GM19193 (cell line): ENCODE results near the gene EPC1.

Source experiments
- POLR2A ChIP-seq: IDR thresholded peaks from 4 replicates; pipeline ENCODE4 v1.6.1; 2011; ENCODE audit not compliant: insufficient read depth, insufficient read length; ENCODE audit errors: extremely low read depth

Gene EPC1, protein sequence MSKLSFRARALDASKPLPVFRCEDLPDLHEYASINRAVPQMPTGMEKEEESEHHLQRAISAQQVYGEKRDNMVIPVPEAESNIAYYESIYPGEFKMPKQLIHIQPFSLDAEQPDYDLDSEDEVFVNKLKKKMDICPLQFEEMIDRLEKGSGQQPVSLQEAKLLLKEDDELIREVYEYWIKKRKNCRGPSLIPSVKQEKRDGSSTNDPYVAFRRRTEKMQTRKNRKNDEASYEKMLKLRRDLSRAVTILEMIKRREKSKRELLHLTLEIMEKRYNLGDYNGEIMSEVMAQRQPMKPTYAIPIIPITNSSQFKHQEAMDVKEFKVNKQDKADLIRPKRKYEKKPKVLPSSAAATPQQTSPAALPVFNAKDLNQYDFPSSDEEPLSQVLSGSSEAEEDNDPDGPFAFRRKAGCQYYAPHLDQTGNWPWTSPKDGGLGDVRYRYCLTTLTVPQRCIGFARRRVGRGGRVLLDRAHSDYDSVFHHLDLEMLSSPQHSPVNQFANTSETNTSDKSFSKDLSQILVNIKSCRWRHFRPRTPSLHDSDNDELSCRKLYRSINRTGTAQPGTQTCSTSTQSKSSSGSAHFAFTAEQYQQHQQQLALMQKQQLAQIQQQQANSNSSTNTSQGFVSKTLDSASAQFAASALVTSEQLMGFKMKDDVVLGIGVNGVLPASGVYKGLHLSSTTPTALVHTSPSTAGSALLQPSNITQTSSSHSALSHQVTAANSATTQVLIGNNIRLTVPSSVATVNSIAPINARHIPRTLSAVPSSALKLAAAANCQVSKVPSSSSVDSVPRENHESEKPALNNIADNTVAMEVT

DNA sequence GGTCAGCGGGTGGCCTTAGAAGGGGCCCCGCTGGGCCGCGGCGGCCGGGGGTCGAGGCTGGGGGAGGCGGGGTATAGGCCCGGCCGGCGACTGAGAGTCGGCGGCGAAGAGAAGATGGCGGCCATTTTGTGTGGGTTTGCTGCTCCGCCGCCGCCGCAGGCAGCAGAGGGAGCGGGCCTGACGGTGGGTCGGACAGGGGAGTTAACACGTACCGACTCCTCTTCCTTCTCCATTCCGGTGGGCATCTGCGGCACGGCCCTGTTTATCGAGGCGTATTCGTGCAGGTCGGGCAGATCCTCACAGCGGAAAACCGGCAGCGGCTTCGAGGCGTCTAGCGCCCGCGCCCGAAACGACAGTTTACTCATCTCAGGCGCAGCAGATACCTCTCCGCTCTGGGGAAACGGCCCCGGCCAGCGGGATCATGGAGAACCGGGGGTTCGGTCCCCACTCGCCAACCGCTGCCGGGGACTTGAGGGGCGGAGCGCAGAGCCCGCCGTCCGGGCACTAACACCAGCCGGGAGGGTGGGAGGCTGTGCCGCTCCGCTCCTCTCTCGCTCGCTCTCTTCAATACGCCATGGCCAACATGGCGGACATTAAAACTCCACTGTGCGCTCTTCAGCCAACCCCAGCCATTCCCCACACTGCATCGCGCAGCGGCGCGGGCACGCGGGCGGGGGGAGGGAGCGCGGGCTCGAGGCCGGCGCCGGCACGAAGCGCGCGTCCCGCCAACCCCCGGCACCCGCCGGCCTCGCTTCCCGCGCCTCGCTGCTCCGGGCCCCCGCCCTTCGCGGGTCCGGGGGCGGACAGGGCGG is at the start of gene EPC1:
EPC1 (minus strand) TSS at position 608 of the 812 bp plus-strand sequence; CDS start at position 365, 243 bp downstream.
- TF ChIP-seq POLR2A, result peak; percentile 98

DNA sequence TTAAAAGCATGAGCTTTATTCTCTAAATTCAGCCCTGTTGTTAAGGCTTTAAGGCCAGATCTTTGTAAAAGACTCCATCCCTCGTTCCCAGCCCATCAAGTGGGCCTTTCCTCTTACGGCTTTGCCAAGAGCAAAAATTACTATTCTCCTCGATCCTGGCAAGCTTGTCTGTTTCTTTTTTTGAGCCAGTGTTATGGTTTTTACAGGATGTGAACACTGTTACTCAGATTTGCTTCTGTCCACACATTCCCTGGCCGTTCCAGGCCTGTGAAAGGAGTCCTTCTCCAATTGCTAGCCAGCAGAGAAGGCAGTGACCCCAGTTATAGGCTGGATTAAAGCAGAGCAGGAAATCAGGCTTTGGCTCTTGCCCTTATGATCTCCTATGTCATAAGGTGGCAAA is 47.0 kb upstream of the EPC1 start:
- TF ChIP-seq POLR2A, result no peak

DNA sequence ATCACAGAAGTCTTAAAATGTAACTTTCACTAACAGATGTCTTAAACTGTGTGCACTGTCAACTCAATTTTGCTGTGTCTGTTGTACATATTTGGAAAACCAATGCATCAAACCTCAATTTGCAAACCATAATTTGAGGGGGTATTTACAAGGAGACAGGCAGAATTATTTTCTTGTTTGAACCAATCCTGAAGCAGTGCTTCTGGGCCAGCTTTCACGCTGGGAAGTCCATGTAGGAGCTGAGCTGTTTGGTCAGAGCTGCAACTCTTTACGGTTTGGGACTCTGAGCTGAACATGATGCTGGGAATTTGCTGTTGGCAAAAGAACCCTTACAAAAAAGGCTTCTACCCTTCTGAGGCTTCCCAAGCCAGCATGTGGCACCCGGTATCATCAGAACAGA is 43.2 kb upstream of the EPC1 start:
- TF ChIP-seq POLR2A, result no peak

DNA sequence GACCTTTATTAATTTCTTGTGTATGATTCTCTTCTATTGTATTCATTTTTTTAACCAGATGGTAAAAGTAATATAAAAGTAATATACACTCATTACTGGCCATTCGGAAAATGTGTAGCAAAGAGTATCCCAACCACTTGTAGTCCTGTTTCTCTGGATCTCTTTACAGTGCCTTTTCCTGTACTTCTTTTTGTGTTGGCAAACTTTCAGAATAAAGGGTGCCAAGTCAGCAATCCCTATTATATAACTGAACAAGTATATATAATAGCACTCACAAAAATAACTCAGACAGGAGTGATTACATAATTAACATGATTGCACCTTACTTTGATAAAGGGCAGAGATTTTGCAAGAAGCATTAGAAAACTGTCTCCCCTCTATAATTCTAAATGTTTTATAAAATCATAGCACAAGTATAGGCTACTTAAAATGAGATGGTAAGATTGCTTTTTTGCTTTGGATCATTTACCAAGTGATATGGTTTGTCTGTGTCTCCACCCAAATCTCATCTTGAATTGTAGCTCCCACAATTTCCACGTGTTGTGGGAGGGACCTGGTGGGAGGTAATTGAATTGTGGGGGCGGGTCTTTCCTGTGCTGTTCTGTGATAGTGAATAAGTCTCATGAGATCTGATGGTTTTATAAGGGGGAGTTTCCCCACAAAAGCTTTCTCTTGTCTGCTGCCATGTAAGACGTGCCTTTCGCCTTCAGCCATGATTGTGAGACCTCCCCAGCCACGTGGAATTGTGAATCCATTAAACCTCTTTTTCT is 41.5 kb upstream of the EPC1 start:
- TF ChIP-seq POLR2A, result no peak

DNA sequence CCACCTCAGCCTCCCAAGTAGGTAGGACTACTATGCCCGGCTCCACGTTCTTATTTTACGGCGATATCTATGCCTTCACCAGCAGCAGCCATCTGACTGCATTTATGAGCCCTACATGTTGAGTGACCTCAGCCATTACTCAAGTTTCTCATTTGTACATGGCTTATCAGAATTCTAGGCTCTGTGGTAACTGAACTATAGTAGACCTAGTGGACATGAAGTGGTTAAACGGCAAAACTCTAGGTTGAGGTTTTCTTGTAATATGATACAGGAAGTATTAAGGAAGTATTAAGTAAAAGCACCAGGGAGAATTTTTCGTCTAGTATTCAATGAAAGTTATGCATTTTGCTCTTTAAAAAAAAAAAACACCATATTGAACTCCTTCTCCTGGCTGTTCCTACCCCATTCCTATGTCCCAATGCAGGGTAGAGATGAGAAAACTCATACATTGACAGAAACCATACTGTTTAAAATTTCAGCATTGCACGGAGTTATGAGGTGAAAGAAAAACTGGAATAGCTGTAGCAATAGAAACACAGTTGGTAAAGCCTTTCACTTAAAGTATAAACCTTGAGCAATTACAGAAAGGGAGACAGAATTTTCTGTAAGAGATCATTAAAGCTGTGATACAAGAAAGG is 39.8 kb upstream of the EPC1 start:
- TF ChIP-seq POLR2A, result no peak

DNA sequence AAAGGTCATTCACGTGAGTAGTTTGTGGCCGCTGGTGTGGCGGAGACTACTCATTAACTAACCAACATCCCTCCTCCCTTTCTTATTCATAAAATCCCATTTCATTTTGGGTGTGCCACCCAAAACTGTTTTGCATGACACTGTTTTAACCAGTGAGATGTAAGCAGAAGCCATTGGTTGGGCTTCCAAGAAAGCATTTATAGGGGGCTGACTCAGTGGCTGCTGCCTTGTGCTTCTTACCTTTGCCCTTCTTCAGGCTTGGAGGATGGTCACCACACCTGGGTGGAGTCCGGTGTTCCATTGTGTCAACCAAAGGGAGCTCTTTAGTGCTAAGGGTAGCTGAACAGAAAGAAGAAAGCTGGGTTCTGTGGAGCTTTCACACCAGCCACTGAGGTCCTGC is 37.2 kb upstream of the EPC1 start:
- TF ChIP-seq POLR2A, result no peak

DNA sequence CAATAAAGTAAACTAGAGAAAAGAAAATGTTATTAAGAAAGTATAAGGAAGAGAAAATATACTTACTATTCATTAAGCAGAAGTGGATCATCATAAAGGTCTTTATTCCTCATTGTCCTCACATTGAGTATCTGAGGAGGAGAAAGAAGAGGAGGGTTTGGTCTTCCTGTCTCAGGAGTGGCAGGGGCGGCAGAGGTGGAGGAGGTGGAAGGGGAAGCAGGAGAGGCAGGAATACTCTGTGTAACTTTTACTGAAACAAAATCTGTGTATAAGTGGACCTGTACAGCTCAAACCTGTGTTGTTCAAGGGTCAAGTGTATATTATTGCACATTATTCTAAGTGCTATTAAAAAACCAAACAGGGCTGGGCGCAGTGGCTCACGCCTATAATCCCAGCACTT is 34.2 kb upstream of the EPC1 start:
- TF ChIP-seq POLR2A, result no peak

DNA sequence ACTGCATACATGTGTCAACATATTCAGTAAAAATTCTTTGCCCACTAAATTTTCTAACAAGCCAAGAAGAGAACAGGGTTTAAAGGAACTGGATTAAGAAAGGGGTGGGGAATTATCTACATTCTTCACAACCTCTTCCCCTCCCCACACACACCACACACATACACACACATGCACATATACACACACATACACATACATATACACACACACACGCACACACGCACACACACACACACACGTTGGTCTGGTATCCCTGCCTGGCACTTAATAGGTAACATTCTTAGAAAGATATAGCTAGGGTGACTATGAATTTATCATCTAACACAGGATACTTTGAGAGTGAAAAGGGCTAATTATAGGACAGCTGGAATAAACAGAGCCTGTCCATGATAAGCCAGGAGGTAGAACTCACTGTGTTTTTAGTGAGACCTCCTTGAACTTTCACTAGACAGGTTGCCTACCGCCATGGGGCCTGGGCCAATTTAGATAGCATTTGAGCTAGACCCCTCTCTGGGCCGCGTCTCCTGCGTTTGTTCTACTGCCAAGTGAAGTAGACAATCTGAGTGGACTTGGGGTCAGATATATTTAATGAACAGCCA is 33.1 kb upstream of the EPC1 start:
- TF ChIP-seq POLR2A, result no peak

DNA sequence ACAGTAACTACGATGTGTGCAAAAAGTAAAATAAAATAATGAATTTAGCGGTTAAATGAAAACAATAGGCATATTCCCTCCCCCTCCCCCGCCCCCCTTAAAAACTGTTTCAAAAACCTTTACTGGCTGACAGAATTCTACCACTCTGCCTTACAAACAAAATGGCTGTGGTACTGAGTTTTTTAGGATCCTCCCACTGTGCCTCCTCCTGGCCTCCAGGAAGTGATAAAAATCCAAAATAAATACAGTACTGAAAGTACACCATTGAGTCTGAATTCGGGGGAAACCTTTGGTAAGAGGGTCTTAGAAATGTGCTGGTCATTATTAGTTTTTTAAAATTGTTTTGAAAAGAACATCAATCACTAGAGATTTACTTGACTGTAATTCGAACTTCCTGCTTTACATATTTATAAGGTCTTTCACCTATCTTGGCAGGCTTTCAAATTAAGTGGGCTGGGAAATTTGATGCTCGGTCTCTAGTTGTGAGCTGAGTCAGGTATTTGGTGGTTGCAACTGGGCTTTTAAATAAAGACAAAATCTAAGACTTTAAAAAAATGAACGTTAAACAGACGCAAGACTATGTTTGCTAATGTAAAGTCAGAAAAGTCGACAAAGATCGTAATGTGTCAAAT is 32.5 kb upstream of the EPC1 start:
- no peak for TF ChIP-seq POLR2A

DNA sequence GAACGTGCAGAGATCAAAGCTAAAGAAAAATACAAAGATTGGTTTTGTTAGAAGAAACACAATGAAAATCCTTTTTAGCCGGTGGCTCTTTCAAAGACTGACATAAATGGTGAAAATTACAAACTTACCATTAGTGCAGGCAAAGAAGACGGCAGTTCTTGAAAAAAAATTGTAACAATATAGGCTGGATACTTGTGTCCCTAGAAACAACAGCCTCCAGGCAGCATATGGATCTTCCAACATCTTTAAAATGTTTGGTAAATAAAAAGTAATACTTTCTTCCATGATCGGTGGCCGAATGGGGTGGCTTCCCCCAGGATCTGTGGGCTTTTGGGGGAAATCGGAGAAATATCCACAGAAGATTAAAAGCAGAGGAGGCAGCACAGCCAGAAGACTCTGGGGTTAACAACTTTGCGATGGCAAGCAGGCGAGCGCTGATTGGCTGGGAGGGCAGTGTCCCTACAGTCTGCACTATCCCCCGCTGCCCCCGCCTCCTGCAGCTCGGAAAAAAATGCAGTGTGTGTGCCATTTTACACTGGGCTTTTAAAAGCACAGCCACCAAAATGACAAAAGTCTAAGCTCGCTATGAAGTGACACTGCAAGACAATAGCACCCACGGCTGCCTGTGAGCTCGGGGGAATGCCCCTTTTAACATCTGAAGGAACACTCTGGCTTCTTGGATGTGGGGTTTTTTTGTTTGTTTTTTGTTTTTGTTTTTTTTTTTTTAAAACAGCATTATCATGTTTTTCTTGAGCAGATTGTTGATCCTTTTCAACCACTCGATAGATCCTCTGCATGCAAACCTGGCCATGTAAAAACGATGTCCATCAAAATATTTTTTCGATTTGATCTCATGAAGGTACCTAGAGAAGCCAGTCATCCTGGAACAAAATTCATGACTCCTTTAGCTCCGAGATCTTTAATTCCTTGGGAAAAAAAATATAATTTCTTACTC is 31.7 kb upstream of the EPC1 start:
- TF ChIP-seq POLR2A, result no peak

DNA sequence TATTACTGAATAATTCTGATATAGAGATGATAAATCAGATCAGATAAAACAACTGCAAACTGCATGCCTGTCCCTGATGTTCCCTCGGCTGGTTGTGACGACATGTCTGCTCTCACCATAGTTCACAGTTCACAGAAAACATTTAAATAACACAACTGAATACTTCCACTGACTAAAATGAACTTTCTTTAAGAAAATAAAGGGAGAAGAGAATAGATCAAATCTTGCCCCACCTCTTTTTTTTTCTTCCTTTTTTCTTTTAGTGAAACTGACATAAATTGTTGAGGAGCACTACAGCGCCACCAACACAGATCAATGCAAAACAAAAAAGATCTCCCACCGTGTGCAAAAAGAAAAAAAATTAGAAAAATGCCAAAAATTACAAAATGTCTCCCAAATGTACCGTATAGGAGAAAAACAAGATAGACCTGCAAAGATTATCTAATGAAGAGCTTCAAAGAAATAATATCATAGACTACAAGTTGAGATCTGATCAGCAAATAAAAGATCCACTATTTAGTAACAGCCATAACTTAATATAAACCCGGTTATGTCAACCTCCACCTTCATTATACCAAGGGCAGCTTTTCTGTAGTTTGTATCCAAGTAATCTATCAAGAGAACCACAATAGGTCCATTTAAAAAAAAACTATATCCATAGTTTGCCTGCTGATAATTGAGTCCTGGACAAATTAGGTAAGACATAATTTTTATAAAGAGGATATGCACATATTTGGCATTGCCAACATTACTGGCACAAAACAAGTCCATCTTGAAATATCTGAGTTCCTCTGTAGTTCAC is 30.7 kb upstream of the EPC1 start:
- TF ChIP-seq POLR2A, result no peak
